Uterus (tissue), 2 donors: Measurements from ENCODE around the gene CENPB.

Experiments
- POLR2A ChIP-seq, 2 donors: fragments of 450-650 bp; IDR thresholded peaks; one replicate each; pipeline ENCODE4 v1.6.1; 2016; ENCODE audit warnings: antibody characterized with exemption in 2 of 2, mild to moderate bottlenecking in 1 of 2, moderate library complexity in 1 of 2
- TF ChIP-seq, protein P1 (sequence below), 4 experiments: fragments of 200-600 bp in 2 of 4; fragments of 450-650 bp in 2 of 4; sonication (generic) in 2 of 4; IDR thresholded peaks; one replicate each; pipeline ENCODE4 v1.5.1; 2016 to 2019; ENCODE audit warnings: antibody characterized with exemption in 4 of 4, mild to moderate bottlenecking in 2 of 4, moderate library complexity in 1 of 4

- TF ChIP-seq, protein P1, sequence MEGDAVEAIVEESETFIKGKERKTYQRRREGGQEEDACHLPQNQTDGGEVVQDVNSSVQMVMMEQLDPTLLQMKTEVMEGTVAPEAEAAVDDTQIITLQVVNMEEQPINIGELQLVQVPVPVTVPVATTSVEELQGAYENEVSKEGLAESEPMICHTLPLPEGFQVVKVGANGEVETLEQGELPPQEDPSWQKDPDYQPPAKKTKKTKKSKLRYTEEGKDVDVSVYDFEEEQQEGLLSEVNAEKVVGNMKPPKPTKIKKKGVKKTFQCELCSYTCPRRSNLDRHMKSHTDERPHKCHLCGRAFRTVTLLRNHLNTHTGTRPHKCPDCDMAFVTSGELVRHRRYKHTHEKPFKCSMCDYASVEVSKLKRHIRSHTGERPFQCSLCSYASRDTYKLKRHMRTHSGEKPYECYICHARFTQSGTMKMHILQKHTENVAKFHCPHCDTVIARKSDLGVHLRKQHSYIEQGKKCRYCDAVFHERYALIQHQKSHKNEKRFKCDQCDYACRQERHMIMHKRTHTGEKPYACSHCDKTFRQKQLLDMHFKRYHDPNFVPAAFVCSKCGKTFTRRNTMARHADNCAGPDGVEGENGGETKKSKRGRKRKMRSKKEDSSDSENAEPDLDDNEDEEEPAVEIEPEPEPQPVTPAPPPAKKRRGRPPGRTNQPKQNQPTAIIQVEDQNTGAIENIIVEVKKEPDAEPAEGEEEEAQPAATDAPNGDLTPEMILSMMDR (IDR thresholded peaks at IDR 0.05) = no peak
- no peak for TF ChIP-seq POLR2A (IDR thresholded peaks at IDR 0.05)
Measured at GRCh38 chr20:3744037-3744436, 42.5 kb downstream of the CENPB start.
